IMR-90 (cell line): ENCODE data around the gene URM1.

Experiments used
- BHLHE40 ChIP-seq: fragments of 150-350 bp; IDR thresholded peaks from 2 replicates; pipeline ENCODE4 v1.6.1; 2016; ENCODE audit warnings: mild to moderate bottlenecking, low read depth, low read length
- CEBPB ChIP-seq: IDR thresholded peaks from 2 replicates; pipeline ENCODE4 v1.6.1; 2012; ENCODE audit warnings: low read depth, low read length, improper control_type of control experiment
- CHD1 ChIP-seq: IDR thresholded peaks from 2 replicates; pipeline ENCODE4 v1.6.1; 2012; ENCODE audit warnings: low read depth, low read length, improper control_type of control experiment
- MAFK ChIP-seq: IDR thresholded peaks from 2 replicates; pipeline ENCODE4 v1.6.1; 2012; ENCODE audit warnings: low read depth, low read length, improper control_type of control experiment
- MAZ ChIP-seq: IDR thresholded peaks from 2 replicates; pipeline ENCODE4 v1.6.1; 2012; ENCODE audit warnings: low read depth, mild to moderate bottlenecking, low read length, improper control_type of control experiment, moderate library complexity, borderline replicate concordance
- MXI1 ChIP-seq: IDR thresholded peaks from 2 replicates; pipeline ENCODE4 v1.6.1; 2012; ENCODE audit warnings: low read depth, mild to moderate bottlenecking, low read length, moderate library complexity, borderline replicate concordance
- POLR2A ChIP-seq: IDR thresholded peaks from 2 replicates; pipeline ENCODE4 v1.6.1; 2012; ENCODE audit warnings: mild to moderate bottlenecking, low read depth, low read length
- RAD21 ChIP-seq: IDR thresholded peaks from 2 replicates; pipeline ENCODE4 v1.6.1; 2012; ENCODE audit warnings: low read length, improper control_type of control experiment
- RCOR1 ChIP-seq: IDR thresholded peaks from 2 replicates; pipeline ENCODE4 v1.6.1; 2012; ENCODE audit warnings: mild to moderate bottlenecking, low read length, improper control_type of control experiment; ENCODE audit not compliant: insufficient replicate concordance
- RFX5 ChIP-seq: IDR thresholded peaks from 2 replicates; pipeline ENCODE4 v1.8.0; 2012; ENCODE audit warnings: low read depth, mild to moderate bottlenecking, low read length, moderate library complexity
- SMC3 ChIP-seq: fragments of 150-350 bp; IDR thresholded peaks from 2 replicates; pipeline ENCODE4 v1.6.1; 2016; ENCODE audit warnings: low read depth, mild to moderate bottlenecking, antibody characterized with exemption, low read length, moderate library complexity
- TF ChIP-seq, protein P1 (sequence below): conservative IDR thresholded peaks from 2 replicates; pipeline ENCODE4 v1.5.1; 2012; ENCODE audit warnings: mild to moderate bottlenecking, low read depth, low read length, improper control_type of control experiment
- TF ChIP-seq, protein P2 (sequence below): fragments of 150-350 bp; IDR thresholded peaks from 2 replicates; pipeline ENCODE4 v1.6.1; 2017; ENCODE audit warnings: mild to moderate bottlenecking, antibody characterized with exemption, low read length, low read depth
- TF ChIP-seq, protein P3 (sequence below): fragments of 150-350 bp; IDR thresholded peaks from 2 replicates; pipeline ENCODE4 v1.6.1; 2016; ENCODE audit warnings: low read depth, mild to moderate bottlenecking, low read length, moderate library complexity, borderline replicate concordance

DNA sequence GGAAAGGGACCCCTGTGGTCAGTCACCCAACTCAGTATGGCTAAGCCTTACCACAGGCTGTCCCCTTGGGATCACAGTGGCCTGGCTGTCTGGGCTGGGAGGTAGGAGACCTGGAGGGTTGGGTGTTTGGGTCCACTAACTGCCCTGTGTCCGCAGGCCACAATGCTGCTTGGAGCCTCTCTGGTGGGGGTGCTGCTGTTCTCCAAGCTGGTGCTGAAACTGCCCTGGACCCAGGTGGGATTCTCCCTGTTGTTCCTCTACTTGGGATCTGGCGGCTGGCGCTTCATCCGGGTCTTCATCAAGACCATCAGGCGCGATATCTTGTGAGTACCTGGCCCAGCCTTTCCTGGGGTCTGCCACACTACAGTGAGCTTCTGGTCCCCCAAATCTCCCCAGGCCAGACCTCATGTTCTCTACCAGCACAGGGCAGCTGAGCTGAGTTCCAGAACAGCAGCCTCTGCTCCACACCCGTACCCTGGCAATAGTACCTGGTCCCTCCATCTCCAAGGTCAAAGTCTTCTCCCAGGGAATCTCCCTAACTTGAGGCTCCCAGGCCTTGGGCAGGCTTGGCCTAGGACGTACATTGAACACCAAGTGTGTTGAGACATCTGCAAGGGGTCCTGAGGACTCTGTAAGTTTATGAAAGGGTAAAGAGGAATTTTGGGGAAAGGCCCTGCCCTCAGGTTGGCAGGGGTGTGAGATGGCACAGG, 28.0 kb upstream of the URM1 start:
- TF ChIP-seq POLR2A (no peak), RCOR1 (no peak), CEBPB (no peak), RAD21 (no peak), CHD1 (no peak), RFX5 (no peak), MAFK (no peak), BHLHE40 (no peak), SMC3 (no peak), MXI1 (no peak), MAZ (no peak)
- TF ChIP-seq, protein P1, sequence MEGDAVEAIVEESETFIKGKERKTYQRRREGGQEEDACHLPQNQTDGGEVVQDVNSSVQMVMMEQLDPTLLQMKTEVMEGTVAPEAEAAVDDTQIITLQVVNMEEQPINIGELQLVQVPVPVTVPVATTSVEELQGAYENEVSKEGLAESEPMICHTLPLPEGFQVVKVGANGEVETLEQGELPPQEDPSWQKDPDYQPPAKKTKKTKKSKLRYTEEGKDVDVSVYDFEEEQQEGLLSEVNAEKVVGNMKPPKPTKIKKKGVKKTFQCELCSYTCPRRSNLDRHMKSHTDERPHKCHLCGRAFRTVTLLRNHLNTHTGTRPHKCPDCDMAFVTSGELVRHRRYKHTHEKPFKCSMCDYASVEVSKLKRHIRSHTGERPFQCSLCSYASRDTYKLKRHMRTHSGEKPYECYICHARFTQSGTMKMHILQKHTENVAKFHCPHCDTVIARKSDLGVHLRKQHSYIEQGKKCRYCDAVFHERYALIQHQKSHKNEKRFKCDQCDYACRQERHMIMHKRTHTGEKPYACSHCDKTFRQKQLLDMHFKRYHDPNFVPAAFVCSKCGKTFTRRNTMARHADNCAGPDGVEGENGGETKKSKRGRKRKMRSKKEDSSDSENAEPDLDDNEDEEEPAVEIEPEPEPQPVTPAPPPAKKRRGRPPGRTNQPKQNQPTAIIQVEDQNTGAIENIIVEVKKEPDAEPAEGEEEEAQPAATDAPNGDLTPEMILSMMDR = no peak
- TF ChIP-seq, protein P2, sequence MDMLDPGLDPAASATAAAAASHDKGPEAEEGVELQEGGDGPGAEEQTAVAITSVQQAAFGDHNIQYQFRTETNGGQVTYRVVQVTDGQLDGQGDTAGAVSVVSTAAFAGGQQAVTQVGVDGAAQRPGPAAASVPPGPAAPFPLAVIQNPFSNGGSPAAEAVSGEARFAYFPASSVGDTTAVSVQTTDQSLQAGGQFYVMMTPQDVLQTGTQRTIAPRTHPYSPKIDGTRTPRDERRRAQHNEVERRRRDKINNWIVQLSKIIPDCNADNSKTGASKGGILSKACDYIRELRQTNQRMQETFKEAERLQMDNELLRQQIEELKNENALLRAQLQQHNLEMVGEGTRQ = no peak
- TF ChIP-seq, protein P3, sequence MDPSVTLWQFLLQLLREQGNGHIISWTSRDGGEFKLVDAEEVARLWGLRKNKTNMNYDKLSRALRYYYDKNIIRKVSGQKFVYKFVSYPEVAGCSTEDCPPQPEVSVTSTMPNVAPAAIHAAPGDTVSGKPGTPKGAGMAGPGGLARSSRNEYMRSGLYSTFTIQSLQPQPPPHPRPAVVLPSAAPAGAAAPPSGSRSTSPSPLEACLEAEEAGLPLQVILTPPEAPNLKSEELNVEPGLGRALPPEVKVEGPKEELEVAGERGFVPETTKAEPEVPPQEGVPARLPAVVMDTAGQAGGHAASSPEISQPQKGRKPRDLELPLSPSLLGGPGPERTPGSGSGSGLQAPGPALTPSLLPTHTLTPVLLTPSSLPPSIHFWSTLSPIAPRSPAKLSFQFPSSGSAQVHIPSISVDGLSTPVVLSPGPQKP = no peak
